ENCODE results near the gene PHEX.

DNA sequence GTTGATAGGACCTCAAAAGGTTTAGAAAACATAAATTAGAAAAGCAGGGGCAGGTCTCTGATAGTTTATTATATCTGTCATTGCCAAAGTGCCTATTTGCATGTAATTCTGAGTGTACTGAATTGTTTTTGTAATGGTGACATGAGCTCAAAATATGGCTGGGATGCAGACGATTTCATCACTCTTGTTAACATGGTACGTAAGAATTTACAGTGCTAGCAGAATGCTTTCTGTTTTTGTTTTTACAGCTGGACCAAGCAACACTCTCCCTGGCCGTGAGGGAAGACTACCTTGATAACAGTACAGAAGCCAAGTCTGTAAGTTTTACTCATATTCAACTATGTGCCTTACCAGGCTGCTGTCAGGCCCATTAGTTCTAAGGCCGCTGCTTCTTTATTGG is 58.1 kb downstream of the PHEX start:
- TF ChIP-seq EZH2 (IDR thresholded peaks at IDR 0.05; ENCODE audit: borderline replicate concordance, low read length) = no peak
- TF ChIP-seq, protein P1, sequence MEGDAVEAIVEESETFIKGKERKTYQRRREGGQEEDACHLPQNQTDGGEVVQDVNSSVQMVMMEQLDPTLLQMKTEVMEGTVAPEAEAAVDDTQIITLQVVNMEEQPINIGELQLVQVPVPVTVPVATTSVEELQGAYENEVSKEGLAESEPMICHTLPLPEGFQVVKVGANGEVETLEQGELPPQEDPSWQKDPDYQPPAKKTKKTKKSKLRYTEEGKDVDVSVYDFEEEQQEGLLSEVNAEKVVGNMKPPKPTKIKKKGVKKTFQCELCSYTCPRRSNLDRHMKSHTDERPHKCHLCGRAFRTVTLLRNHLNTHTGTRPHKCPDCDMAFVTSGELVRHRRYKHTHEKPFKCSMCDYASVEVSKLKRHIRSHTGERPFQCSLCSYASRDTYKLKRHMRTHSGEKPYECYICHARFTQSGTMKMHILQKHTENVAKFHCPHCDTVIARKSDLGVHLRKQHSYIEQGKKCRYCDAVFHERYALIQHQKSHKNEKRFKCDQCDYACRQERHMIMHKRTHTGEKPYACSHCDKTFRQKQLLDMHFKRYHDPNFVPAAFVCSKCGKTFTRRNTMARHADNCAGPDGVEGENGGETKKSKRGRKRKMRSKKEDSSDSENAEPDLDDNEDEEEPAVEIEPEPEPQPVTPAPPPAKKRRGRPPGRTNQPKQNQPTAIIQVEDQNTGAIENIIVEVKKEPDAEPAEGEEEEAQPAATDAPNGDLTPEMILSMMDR (IDR thresholded peaks at IDR 0.05; ENCODE audit: low read length) = no peak
